Measurements from ENCODE around the gene GUCA2B. TPM values are rescaled to one million over a fixed set of nuclear protein-coding genes. Genes with fewer than 3 reads are reported as not detected.
A peak's percentile ranks its signal among the peaks of the same experiment; 100 is the strongest.

The GUCA2B gene
- total RNA-seq, 1 donor from 2014 or later = not detected

DNA sequence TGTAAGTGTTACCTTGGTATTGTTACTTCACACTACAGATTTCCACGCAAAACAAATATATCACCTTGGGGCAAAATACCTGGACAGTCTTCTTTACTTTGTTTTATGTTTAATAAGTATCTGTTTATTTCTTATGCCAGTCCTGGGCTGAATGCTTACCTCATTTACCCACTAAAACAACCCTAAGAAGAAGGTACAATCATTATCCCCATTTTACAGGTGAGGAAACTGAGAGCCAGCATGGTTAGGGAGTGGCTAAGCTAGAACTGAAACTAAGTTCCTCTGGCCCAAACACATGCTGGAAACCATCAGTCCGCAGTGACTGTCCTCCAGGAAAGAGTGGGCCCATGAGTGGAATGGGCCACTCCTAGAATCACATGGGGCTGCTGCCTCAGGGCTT lies 13.0 kb upstream of the GUCA2B start:
- Mint-ChIP-seq H3K9me3 (ENCODE audit: unreplicated experiment) (no peaks in the 10 kb centered on the region), H3K27ac (ENCODE audit: unreplicated experiment) (no peak overlapping the region), H3K36me3 (ENCODE audit: unreplicated experiment) (no peaks in the 10 kb centered on the region), H3K27me3 (ENCODE audit: unreplicated experiment) (peaks cover 48% of the 10 kb centered on the region), H3K4me1 (ENCODE audit: unreplicated experiment) (no peaks in the 10 kb centered on the region), H3K4me3 (ENCODE audit: unreplicated experiment) (no peak overlapping the region)
- TF ChIP-seq, protein P1, sequence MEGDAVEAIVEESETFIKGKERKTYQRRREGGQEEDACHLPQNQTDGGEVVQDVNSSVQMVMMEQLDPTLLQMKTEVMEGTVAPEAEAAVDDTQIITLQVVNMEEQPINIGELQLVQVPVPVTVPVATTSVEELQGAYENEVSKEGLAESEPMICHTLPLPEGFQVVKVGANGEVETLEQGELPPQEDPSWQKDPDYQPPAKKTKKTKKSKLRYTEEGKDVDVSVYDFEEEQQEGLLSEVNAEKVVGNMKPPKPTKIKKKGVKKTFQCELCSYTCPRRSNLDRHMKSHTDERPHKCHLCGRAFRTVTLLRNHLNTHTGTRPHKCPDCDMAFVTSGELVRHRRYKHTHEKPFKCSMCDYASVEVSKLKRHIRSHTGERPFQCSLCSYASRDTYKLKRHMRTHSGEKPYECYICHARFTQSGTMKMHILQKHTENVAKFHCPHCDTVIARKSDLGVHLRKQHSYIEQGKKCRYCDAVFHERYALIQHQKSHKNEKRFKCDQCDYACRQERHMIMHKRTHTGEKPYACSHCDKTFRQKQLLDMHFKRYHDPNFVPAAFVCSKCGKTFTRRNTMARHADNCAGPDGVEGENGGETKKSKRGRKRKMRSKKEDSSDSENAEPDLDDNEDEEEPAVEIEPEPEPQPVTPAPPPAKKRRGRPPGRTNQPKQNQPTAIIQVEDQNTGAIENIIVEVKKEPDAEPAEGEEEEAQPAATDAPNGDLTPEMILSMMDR (IDR thresholded peaks at IDR 0.05) = no peak
- DNase-seq (ENCODE audit: extremely low spot score, unreplicated experiment) = no peak

GRCh38 chr1:42141978-42142377 lies 11.2 kb upstream of the GUCA2B start:
- Mint-ChIP-seq H3K4me3 (ENCODE audit: unreplicated experiment) (no peak overlapping the region), H3K4me1 (ENCODE audit: unreplicated experiment) (no peaks in the 10 kb centered on the region), H3K36me3 (ENCODE audit: unreplicated experiment) (no peaks in the 10 kb centered on the region), H3K27ac (ENCODE audit: unreplicated experiment) (no peak overlapping the region), H3K9me3 (ENCODE audit: unreplicated experiment) (no peaks in the 10 kb centered on the region), H3K27me3 (ENCODE audit: unreplicated experiment) (peaks cover 32% of the 10 kb centered on the region)
- TF ChIP-seq, protein P1 (IDR thresholded peaks at IDR 0.05) = no peak
- DNase-seq (ENCODE audit: extremely low spot score, unreplicated experiment) = peak; percentile 63

GRCh38 chr1:42142894-42143675 lies 10.1 kb upstream of the GUCA2B start:
- Mint-ChIP-seq H3K9me3 (ENCODE audit: unreplicated experiment) (no peaks in the 10 kb centered on the region), H3K4me3 (ENCODE audit: unreplicated experiment) (no peak overlapping the region), H3K36me3 (ENCODE audit: unreplicated experiment) (no peaks in the 10 kb centered on the region), H3K4me1 (ENCODE audit: unreplicated experiment) (no peaks in the 10 kb centered on the region), H3K27me3 (ENCODE audit: unreplicated experiment) (peaks cover 28% of the 10 kb centered on the region), H3K27ac (ENCODE audit: unreplicated experiment) (no peak overlapping the region)
- DNase-seq (ENCODE audit: extremely low spot score, unreplicated experiment) = peak; percentile 51
- TF ChIP-seq, protein P1 (IDR thresholded peaks at IDR 0.05) = no peak

- no peaks in the 10 kb centered on the region for H3K4me1 Mint-ChIP-seq (ENCODE audit: unreplicated experiment)
- H3K9me3 Mint-ChIP-seq (ENCODE audit: unreplicated experiment) = no peaks in the 10 kb centered on the region
- DNase-seq (ENCODE audit: extremely low spot score, unreplicated experiment) = peak; percentile 67
- peaks cover 24% of the 10 kb centered on the region for H3K27me3 Mint-ChIP-seq (ENCODE audit: unreplicated experiment)
- no peak overlapping the region for H3K27ac Mint-ChIP-seq (ENCODE audit: unreplicated experiment)
- TF ChIP-seq, protein P1 (IDR thresholded peaks at IDR 0.05) = no peak
- no peak overlapping the region for H3K4me3 Mint-ChIP-seq (ENCODE audit: unreplicated experiment)
- no peaks in the 10 kb centered on the region for H3K36me3 Mint-ChIP-seq (ENCODE audit: unreplicated experiment)
Observed at GRCh38 chr1:42143896-42144710, 9.1 kb upstream of the GUCA2B start.
